OCI-LY7 (cell line): ENCODE measurements around the gene GANAB. TPM values are rescaled to one million over a fixed set of nuclear protein-coding genes. Genes with fewer than 3 reads are reported as not detected.

Experiments used
- BruUV-seq: library from RNA; stranded (reverse); fragments of 400-500 nt; replicated peaks from 2 replicates; lab custom pipeline; 2021; lab: Mats Ljungman, UMichigan
- CTCF ChIA-PET: fragments of 300-600 bp; sonication (Branson Sonifier 250); formaldehyde crosslinking; loops from one replicate; lab custom pipeline; 2022; ENCODE audit warnings: antibody characterized with exemption; ENCODE audit not compliant: unreplicated experiment; lab: Charles Lee
- POLR2A ChIA-PET: fragments of 300-600 bp; sonication (Branson Sonifier 250); formaldehyde crosslinking; loops from one replicate; lab custom pipeline; 2022; ENCODE audit warnings: antibody characterized with exemption; lab: Charles Lee
- DNase-seq: peaks from one replicate; pipeline ENCODE4 v3.0.0-alpha.2; 2015; ENCODE audit warnings: low spot score
- H2AFZ ChIP-seq: fragments of 200-600 bp; sonication (generic), shearing (Covaris generic); 2 replicates; pipeline ENCODE4 v1.6.1; 2014; ENCODE audit warnings: mild to moderate bottlenecking, antibody characterized with exemption, low read length, moderate library complexity
- H3K27ac ChIP-seq: fragments of 200-600 bp; sonication (generic); 2 replicates; pipeline ENCODE4 v1.5.1; 2014; ENCODE audit warnings: mixed run types, low read depth, mild to moderate bottlenecking, moderate library complexity, low read length, inconsistent platforms; ENCODE audit not compliant: poor library complexity, severe bottlenecking
- H3K36me3 ChIP-seq: fragments of 200-600 bp; sonication (generic); 2 replicates; pipeline ENCODE4 v1.6.1; 2014; ENCODE audit warnings: mild to moderate bottlenecking, antibody characterized with exemption, low read length, moderate library complexity, mixed read lengths; ENCODE audit not compliant: insufficient read depth
- H3K4me1 ChIP-seq: fragments of 200-600 bp; sonication (generic); 2 replicates; pipeline ENCODE4 v1.5.1; 2014; ENCODE audit warnings: mild to moderate bottlenecking, low read length; ENCODE audit not compliant: insufficient read depth, poor library complexity, severe bottlenecking
- H3K4me2 ChIP-seq: fragments of 200-600 bp; sonication (generic); 2 replicates; pipeline ENCODE4 v1.6.1; 2014; ENCODE audit warnings: mild to moderate bottlenecking, low read length
- H3K4me3 ChIP-seq: fragments of 200-600 bp; sonication (generic); 2 replicates; pipeline ENCODE4 v1.5.1; 2014; ENCODE audit warnings: mild to moderate bottlenecking, low read depth, low read length; ENCODE audit not compliant: poor library complexity, severe bottlenecking
- H3K79me2 ChIP-seq: fragments of 200-600 bp; sonication (generic); 2 replicates; pipeline ENCODE4 v1.6.1; 2016; ENCODE audit warnings: low read depth, mild to moderate bottlenecking, low read length, moderate library complexity, mixed read lengths; ENCODE audit not compliant: insufficient read depth
- H3K9me2 ChIP-seq: fragments of 200-600 bp; sonication (generic); 2 replicates; pipeline ENCODE4 v1.6.1; 2016; ENCODE audit warnings: mild to moderate bottlenecking, low read length, mixed read lengths; ENCODE audit not compliant: insufficient read depth
- H3K9me3 ChIP-seq: fragments of 200-600 bp; sonication (generic); 2 replicates; pipeline ENCODE4 v1.6.1; 2014; ENCODE audit warnings: mild to moderate bottlenecking, mixed run types, low read length, mixed read lengths
- H4K20me1 ChIP-seq: fragments of 200-600 bp; sonication (generic); 2 replicates; pipeline ENCODE4 v1.6.1; 2014; ENCODE audit warnings: mild to moderate bottlenecking, antibody characterized with exemption, low read length, moderate library complexity, mixed read lengths; ENCODE audit not compliant: insufficient read depth
- CTCF ChIP-seq: fragments of 200-600 bp; sonication (generic); conservative IDR thresholded peaks from 2 replicates; pipeline ENCODE4 v1.5.1; 2014; ENCODE audit warnings: mild to moderate bottlenecking, antibody characterized with exemption, low read length, moderate library complexity, mixed read lengths
- EZH2phosphoT487 ChIP-seq: fragments of 200-600 bp; sonication (generic); IDR thresholded peaks from 2 replicates; pipeline ENCODE4 v1.6.1; 2018; ENCODE audit warnings: low read depth, borderline replicate concordance, mild to moderate bottlenecking, mixed run types, antibody characterized with exemption, low read length, moderate library complexity, mixed read lengths
- intact Hi-C: fragments of 100-400 bp; cut with micrococcal nuclease; formaldehyde crosslinking; loops from one replicate; pipeline ENCODE4 v1.10.0; 2022; ENCODE audit not compliant: unreplicated experiment
- total RNA-seq, 2 experiments: library from RNA; depleted of rRNA in 1 of 2; stranded (reverse); fragments of >200 nt in 1 of 2; shearing (Covaris generic) in 1 of 2; gene quantifications; 2 replicates each; pipeline ENCODE4 v1.2.3, GENCODE V29; 2014 to 2022

The GANAB gene
- total RNA-seq, 2 experiments from 2014 or later: 108 to 217 TPM

GRCh38 chr11:62648967-62649364, 2.6 kb upstream of the GANAB start:
- no peak overlapping the region for H2AFZ ChIP-seq
- H3K9me2 ChIP-seq: no peaks in the 10 kb centered on the region
- H3K27ac ChIP-seq: no peak overlapping the region
- peaks cover 36% of the 10 kb centered on the region for H3K4me1 ChIP-seq
- H4K20me1 ChIP-seq: no peaks in the 10 kb centered on the region
- no TSS peak for BruUV-seq
- H3K9me3 ChIP-seq: no peaks in the 10 kb centered on the region
- H3K4me2 ChIP-seq: no peak overlapping the region
- POLR2A ChIA-PET: interaction anchor here (1.2 to 10.5 kb wide), 3 partner anchors 18 to 28 kb away, joined by 4 to 159 read pairs (median 4); partner anchors contain the start of genes C11orf98, CSKMT, LBHD1 and UQCC3
- DNase-seq: no peak
- TF ChIP-seq EZH2phosphoT487 (no peak), CTCF (no peak)
- H3K79me2 ChIP-seq: peaks cover 47% of the 10 kb centered on the region
- CTCF ChIA-PET: interaction anchor here (1.0 kb wide), 1 partner anchor 16 kb away, joined by 3 read pairs; the partner anchor contains the start of genes C11orf98 and CSKMT
- intact Hi-C loops: no loop called here
- no peak overlapping the region for H3K4me3 ChIP-seq
- H3K36me3 ChIP-seq: peaks cover 37% of the 10 kb centered on the region

GRCh38 chr11:62648185-62648966, 2.0 kb upstream of the GANAB start:
- Histone ChIP-seq H4K20me1 (no peaks in the 10 kb centered on the region), H3K4me1 (peaks cover 30% of the 10 kb centered on the region), H3K4me2 (no peak overlapping the region), H3K27ac (no peak overlapping the region), H2AFZ (no peak overlapping the region), H3K9me3 (no peaks in the 10 kb centered on the region), H3K79me2 (peaks cover 53% of the 10 kb centered on the region), H3K9me2 (no peaks in the 10 kb centered on the region), H3K36me3 (peaks cover 43% of the 10 kb centered on the region), H3K4me3 (no peak overlapping the region)
- TF ChIP-seq EZH2phosphoT487: no peak
- POLR2A ChIA-PET: interaction anchor here (1.4 to 10.5 kb wide), 2 partner anchors 18 to 23 kb away, joined by 4 to 159 read pairs; partner anchors contain the start of genes C11orf98, CSKMT, LBHD1 and UQCC3
- CTCF ChIA-PET: interaction anchor here (1.0 kb wide), 1 partner anchor 16 kb away, joined by 3 read pairs; the partner anchor contains the start of genes C11orf98 and CSKMT
- DNase-seq: no peak
- BruUV-seq: no TSS peak
- intact Hi-C loops: no loop called here

GRCh38 chr11:62647609-62648005, 1.2 kb upstream of the GANAB start:
- Histone ChIP-seq H3K9me3 (no peaks in the 10 kb centered on the region), H3K4me2 (no peak overlapping the region), H3K79me2 (peaks cover 54% of the 10 kb centered on the region), H3K9me2 (no peaks in the 10 kb centered on the region), H3K4me1 (peaks cover 29% of the 10 kb centered on the region), H3K27ac (no peak overlapping the region), H4K20me1 (no peaks in the 10 kb centered on the region), H3K36me3 (peaks cover 50% of the 10 kb centered on the region), H3K4me3 (no peak overlapping the region), H2AFZ (no peak overlapping the region)
- intact Hi-C loops: no loop called here
- BruUV-seq: no TSS peak
- TF ChIP-seq EZH2phosphoT487 (no peak), CTCF (no peak)
- ChIA-PET CTCF (no interaction called here), POLR2A (interaction anchor here (0.6 kb wide), 1 partner anchor 57 kb away, joined by 10 read pairs; no protein-coding TSS in a partner anchor)
- DNase-seq: no peak
